ENCODE results near the gene CFAP90.
A peak's percentile ranks its signal among the peaks of the same experiment; 100 is the strongest.

Gene CFAP90

GRCh38 chr5:7823594-7823993 lies 27.3 kb downstream of the CFAP90 start:
- DNase-seq (ENCODE audit: low read depth in 3 of 3), result no peak

- DNase-seq (ENCODE audit: low read depth in 3 of 3), result no peak
Measured at GRCh38 chr5:7822449-7822848, 28.5 kb downstream of the CFAP90 start.

GRCh38 chr5:7816535-7816901 lies 34.4 kb downstream of the CFAP90 start:
- no peak for DNase-seq (ENCODE audit: low read depth in 3 of 3)

GRCh38 chr5:7815892-7816534 lies 34.9 kb downstream of the CFAP90 start:
- DNase-seq (ENCODE audit: low read depth in 3 of 3), result peak; percentile 40 to 59 (median 50)

- DNase-seq (ENCODE audit: low read depth in 3 of 3), result no peak
Measured at GRCh38 chr5:7814816-7815215, 36.1 kb downstream of the CFAP90 start.

GRCh38 chr5:7813576-7813975 lies 37.4 kb downstream of the CFAP90 start:
- no peak for DNase-seq (ENCODE audit: low read depth in 3 of 3)

- DNase-seq (ENCODE audit: low read depth in 3 of 3), result no peak
Measured at GRCh38 chr5:7813007-7813406, 37.9 kb downstream of the CFAP90 start.

GRCh38 chr5:7811715-7812114 lies 39.2 kb downstream of the CFAP90 start:
- DNase-seq (ENCODE audit: low read depth in 3 of 3), result no peak

GRCh38 chr5:7808998-7809397 lies 41.9 kb downstream of the CFAP90 start:
- DNase-seq (ENCODE audit: low read depth in 3 of 3), result no peak

- DNase-seq (ENCODE audit: low read depth in 3 of 3), result no peak
Measured at GRCh38 chr5:7805379-7805778, 45.6 kb downstream of the CFAP90 start.

- no peak for DNase-seq (ENCODE audit: low read depth in 3 of 3)
Measured at GRCh38 chr5:7803937-7804336, 47.0 kb downstream of the CFAP90 start.

GRCh38 chr5:7802855-7803254 lies 48.1 kb downstream of the CFAP90 start:
- no peak for DNase-seq (ENCODE audit: low read depth in 3 of 3)

- DNase-seq (ENCODE audit: low read depth in 3 of 3), result no peak
Measured at GRCh38 chr5:7801891-7802614, 48.9 kb downstream of the CFAP90 start.

GRCh38 chr5:7795306-7795705 lies 55.6 kb downstream of the CFAP90 start:
- DNase-seq (ENCODE audit: low read depth in 3 of 3), result no peak

GRCh38 chr5:7794823-7795222 lies 56.1 kb downstream of the CFAP90 start:
- no peak for DNase-seq (ENCODE audit: low read depth in 3 of 3)

- DNase-seq (ENCODE audit: low read depth in 3 of 3), result no peak
Measured at GRCh38 chr5:7794311-7794710, 56.6 kb downstream of the CFAP90 start.

- no peak for DNase-seq (ENCODE audit: low read depth in 3 of 3)
Measured at GRCh38 chr5:7793895-7794294, 57.0 kb downstream of the CFAP90 start.

- no peak for DNase-seq (ENCODE audit: low read depth in 3 of 3)
Measured at GRCh38 chr5:7789567-7789966, 61.4 kb downstream of the CFAP90 start.

GRCh38 chr5:7787770-7788169 lies 63.2 kb downstream of the CFAP90 start:
- no peak for DNase-seq (ENCODE audit: low read depth in 3 of 3)

GRCh38 chr5:7784683-7785380 lies 66.1 kb downstream of the CFAP90 start:
- no peak for DNase-seq (ENCODE audit: low read depth in 3 of 3)

- DNase-seq (ENCODE audit: low read depth in 3 of 3), result no peak
Measured at GRCh38 chr5:7781899-7782298, 69.0 kb downstream of the CFAP90 start.

Data from stimulated activated CD4-positive, alpha-beta T cell treated with anti-CD3 and anti-CD28 coated beads, TNF-alpha, amount 100 ng/mL, for 48 hours (primary cell).